Immature natural killer cell (primary cell): ENCODE data around the gene AEBP2. TPM values are rescaled to one million over a fixed set of nuclear protein-coding genes. Genes with fewer than 3 reads are reported as not detected.
A peak's percentile ranks its signal among the peaks of the same experiment; 100 is the strongest.
"Not testable (repeated sequence)": the region's sequence is repeated elsewhere in the genome, so short reads cannot be mapped to it uniquely, and the experiment has no call there.

ENCODE experiments used
- DNase-seq, 3 donors: peaks; one replicate each; pipeline ENCODE4 v3.0.0; 2022; ENCODE audit warnings: mixed read lengths in 1 of 3
- H3K27ac Mint-ChIP-seq, 6 donors: one replicate each; pipeline ENCODE4 v1.8.0; 2020; ENCODE audit warnings: mixed read lengths in 6 of 6, mild to moderate bottlenecking in 5 of 6, inconsistent platforms in 4 of 6, moderate library complexity in 3 of 6
- H3K27me3 Mint-ChIP-seq, 3 donors: one replicate each; pipeline ENCODE4 v1.8.0; 2020 to 2021; ENCODE audit warnings: low read depth in 3 of 3, mild to moderate bottlenecking in 3 of 3, mixed read lengths in 3 of 3, moderate library complexity in 3 of 3, inconsistent platforms in 1 of 3
- H3K36me3 Mint-ChIP-seq, 3 donors: one replicate each; pipeline ENCODE4 v1.8.0; 2020; ENCODE audit warnings: mixed read lengths in 3 of 3, inconsistent platforms in 2 of 3, mild to moderate bottlenecking in 2 of 3
- H3K4me1 Mint-ChIP-seq, 2 donors: one replicate each; pipeline ENCODE4 v1.8.0; 2020; ENCODE audit warnings: inconsistent platforms in 2 of 2, mild to moderate bottlenecking in 2 of 2, mixed read lengths in 2 of 2, moderate library complexity in 1 of 2
- H3K4me3 Mint-ChIP-seq, 5 donors: one replicate each; pipeline ENCODE4 v1.8.0; 2020; ENCODE audit warnings: mild to moderate bottlenecking in 5 of 5, mixed read lengths in 5 of 5, inconsistent platforms in 3 of 5, moderate library complexity in 3 of 5
- H3K9me3 Mint-ChIP-seq, 6 donors: one replicate each; pipeline ENCODE4 v1.8.0; 2020; ENCODE audit warnings: mild to moderate bottlenecking in 6 of 6, mixed read lengths in 6 of 6, inconsistent platforms in 4 of 6, moderate library complexity in 3 of 6
- polyA plus RNA-seq, 3 donors: library from polyadenylated mRNA; unstranded; fragments of 300-500 nt; fragmentation: Illumina TruSeq; gene quantifications; one replicate each; pipeline ENCODE4 v1.2.3, GENCODE V29; 2021

Gene AEBP2
- polyA plus RNA-seq, 3 donors from 2014 or later: 5.4 to 14.9 (median 11.8) TPM

DNA sequence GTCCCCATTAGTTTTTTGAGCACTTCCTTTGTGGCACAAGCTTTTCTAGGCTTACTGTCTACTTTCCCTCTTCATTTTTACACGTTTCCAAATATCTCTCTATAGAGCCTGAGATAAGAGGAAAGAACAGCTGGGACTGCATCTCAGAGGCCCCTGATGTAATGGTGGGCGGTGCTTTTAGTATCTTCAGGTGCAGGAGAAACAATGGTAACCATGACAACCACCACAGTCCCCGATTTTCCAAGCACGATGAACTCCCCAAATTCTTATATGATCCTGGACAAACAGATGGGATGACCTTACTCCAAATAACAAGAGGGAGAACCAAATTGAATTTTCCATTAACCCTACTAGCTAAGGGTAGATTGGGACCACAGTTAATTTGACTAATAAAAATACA is 103.3 kb downstream of the AEBP2 start:
- peaks cover 0 to 2% (median 0%) of the 10 kb centered on the region in 6 donors for H3K9me3 Mint-ChIP-seq
- no peak for DNase-seq
- peaks cover 5 to 20% of the 10 kb centered on the region in 2 donors for H3K4me1 Mint-ChIP-seq
- H3K27me3 Mint-ChIP-seq: no peaks in the 10 kb centered on the region
- no peak overlapping the region for H3K27ac Mint-ChIP-seq
- no peak overlapping the region for H3K4me3 Mint-ChIP-seq
- H3K36me3 Mint-ChIP-seq: peaks cover 7 to 26% (median 12%) of the 10 kb centered on the region in 3 donors

DNA sequence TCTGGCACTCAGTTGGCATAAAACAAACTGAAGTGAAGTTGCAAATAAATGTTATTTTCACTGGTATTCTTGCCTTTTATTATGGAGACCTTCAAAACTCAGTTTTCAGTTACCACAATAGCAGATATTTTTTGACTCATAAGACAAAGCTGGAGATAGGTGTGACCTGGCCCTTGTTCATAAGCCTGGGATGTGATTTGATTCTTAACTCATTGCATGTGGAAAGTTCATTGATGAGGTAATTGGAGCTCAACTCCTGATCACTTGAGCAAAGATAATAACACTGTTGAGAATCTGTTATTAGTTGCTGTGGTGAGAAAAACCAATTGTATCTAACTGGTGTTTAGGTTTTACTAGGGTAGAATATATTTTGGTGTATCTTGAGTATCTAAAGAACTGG is 105.1 kb downstream of the AEBP2 start:
- no peak overlapping the region for H3K27ac Mint-ChIP-seq
- no peak overlapping the region for H3K4me3 Mint-ChIP-seq
- peaks cover 0 to 2% (median 0%) of the 10 kb centered on the region in 6 donors for H3K9me3 Mint-ChIP-seq
- no peak for DNase-seq
- H3K27me3 Mint-ChIP-seq: no peaks in the 10 kb centered on the region
- H3K4me1 Mint-ChIP-seq: peaks cover 5 to 20% of the 10 kb centered on the region in 2 donors
- H3K36me3 Mint-ChIP-seq: peaks cover 7 to 26% (median 12%) of the 10 kb centered on the region in 3 donors

- DNase-seq: no peak
- Mint-ChIP-seq H3K4me1 (peaks cover 5 to 20% of the 10 kb centered on the region in 2 donors), H3K36me3 (peaks cover 7 to 26% (median 12%) of the 10 kb centered on the region in 3 donors), H3K27me3 (no peaks in the 10 kb centered on the region), H3K9me3 (peaks cover 0 to 2% (median 0%) of the 10 kb centered on the region in 6 donors), H3K4me3 (no peak overlapping the region), H3K27ac (no peak overlapping the region)
These were observed 106.0 kb downstream of the AEBP2 start for GRCh38 chr12:19545301-19545700.

DNA sequence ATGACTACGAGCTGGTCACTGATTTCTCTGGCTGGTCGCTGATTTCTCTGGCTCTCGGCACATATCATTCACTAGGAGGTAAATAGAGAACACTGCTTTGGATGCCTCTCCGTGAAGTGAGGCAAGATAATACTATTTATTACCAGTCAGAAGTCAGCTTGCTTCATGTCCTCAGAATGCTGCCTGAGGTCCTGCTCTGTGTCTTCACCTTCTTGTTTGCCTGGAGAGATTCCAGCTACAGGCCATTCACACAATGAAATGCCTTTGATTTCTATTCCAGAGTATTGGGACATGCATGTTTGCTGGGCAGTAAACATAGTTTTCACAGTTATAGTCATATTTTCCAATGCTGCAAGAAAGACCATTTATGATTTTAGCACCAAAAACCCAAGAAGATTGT is 106.7 kb downstream of the AEBP2 start:
- Mint-ChIP-seq H3K4me3 (no peak overlapping the region), H3K4me1 (peaks cover 5 to 20% of the 10 kb centered on the region in 2 donors), H3K27me3 (no peaks in the 10 kb centered on the region), H3K27ac (no peak overlapping the region), H3K36me3 (peaks cover 7 to 26% (median 12%) of the 10 kb centered on the region in 3 donors), H3K9me3 (peaks cover 0 to 2% (median 0%) of the 10 kb centered on the region in 6 donors)
- DNase-seq: no peak

DNA sequence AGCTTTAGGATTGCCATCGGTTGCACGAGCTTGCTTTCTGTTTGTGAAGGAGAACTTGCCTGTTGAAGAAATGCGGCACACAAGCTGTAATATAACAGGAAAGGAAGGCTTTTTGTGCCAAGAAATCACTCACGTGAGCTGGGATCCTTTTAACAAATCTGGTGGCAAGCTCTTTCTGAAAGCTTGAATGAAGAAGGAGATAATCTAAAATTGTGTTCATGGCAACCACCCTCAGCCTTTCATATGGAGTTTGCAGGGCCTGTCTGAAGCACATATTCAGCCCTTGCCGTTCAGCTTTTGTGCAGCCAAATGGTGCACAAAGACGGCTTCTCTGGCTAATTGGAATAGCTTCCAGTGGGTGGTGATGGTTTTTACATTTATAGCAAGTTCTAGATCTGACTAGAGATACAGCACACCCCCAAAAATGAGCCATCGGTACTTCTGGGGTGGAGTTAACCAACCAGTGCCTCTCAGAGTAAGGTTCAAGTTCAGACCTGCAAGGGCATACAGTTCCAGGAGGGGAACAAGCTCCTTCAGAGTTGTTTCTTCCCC is 107.4 kb downstream of the AEBP2 start:
- peaks cover 7 to 23% (median 12%) of the 10 kb centered on the region in 3 donors for H3K36me3 Mint-ChIP-seq
- DNase-seq: no peak
- H3K9me3 Mint-ChIP-seq: no peaks in the 10 kb centered on the region
- no peaks in the 10 kb centered on the region for H3K27me3 Mint-ChIP-seq
- H3K27ac Mint-ChIP-seq: no peak overlapping the region
- peaks cover 5 to 20% of the 10 kb centered on the region in 2 donors for H3K4me1 Mint-ChIP-seq
- H3K4me3 Mint-ChIP-seq: peak overlapping the region in 1 of 5 donors; percentile 49

- Mint-ChIP-seq H3K4me3 (no peak overlapping the region), H3K27me3 (no peaks in the 10 kb centered on the region), H3K27ac (no peak overlapping the region), H3K36me3 (peaks cover 4 to 21% (median 12%) of the 10 kb centered on the region in 3 donors), H3K4me1 (peaks cover 6 to 23% of the 10 kb centered on the region in 2 donors), H3K9me3 (no peaks in the 10 kb centered on the region)
- no peak for DNase-seq
These were observed 108.0 kb downstream of the AEBP2 start for GRCh38 chr12:19547271-19547671.

GRCh38 chr12:19548834-19549233 is 109.5 kb downstream of the AEBP2 start:
- Mint-ChIP-seq H3K9me3 (no peaks in the 10 kb centered on the region), H3K27ac (no peak overlapping the region), H3K27me3 (no peaks in the 10 kb centered on the region), H3K4me1 (peaks cover 6 to 34% of the 10 kb centered on the region in 2 donors), H3K4me3 (no peak overlapping the region), H3K36me3 (peaks cover 8 to 15% (median 11%) of the 10 kb centered on the region in 3 donors)
- DNase-seq: no peak

GRCh38 chr12:19550626-19551025 is 111.3 kb downstream of the AEBP2 start:
- no peak for DNase-seq

GRCh38 chr12:19552441-19553097 is 113.3 kb downstream of the AEBP2 start:
- DNase-seq, H3K9me3 Mint-ChIP-seq, H3K27ac Mint-ChIP-seq, H3K27me3 Mint-ChIP-seq: not testable (repeated sequence)
- Mint-ChIP-seq H3K4me3 (peak overlapping the region in 1 of 5 donors; percentile 8), H3K36me3 (peaks cover 7 to 26% (median 8%) of the 10 kb centered on the region in 3 donors), H3K4me1 (peaks cover 1 to 19% of the 10 kb centered on the region in 2 donors)

More at GRCh38 chr12:19550626-19551025, 111.3 kb downstream of the AEBP2 start:
- Mint-ChIP-seq H3K36me3 (peaks cover 4 to 12% (median 11%) of the 10 kb centered on the region in 3 donors), H3K9me3 (no peaks in the 10 kb centered on the region), H3K4me3 (no peak overlapping the region), H3K27ac (no peak overlapping the region), H3K27me3 (no peaks in the 10 kb centered on the region), H3K4me1 (peaks cover 6 to 38% of the 10 kb centered on the region in 2 donors)

DNA sequence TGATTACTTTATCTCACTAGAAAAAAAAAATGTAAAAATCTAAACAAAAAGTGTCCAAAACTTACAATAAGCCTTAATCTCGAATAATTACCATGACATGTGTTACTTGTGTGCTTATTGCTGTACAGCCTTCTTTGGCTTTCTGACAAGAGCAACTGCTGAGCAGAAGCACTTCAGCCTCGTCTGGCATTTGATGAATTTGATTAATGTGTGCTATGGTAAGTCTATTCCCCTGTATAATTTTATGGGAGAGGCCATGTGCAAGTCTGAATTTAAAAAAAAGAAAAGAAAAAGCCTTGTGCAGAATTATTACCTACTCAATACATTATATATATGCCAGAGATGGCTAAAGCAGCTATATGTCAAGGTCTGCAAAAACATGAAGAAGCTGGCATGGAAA is 113.9 kb downstream of the AEBP2 start:
- peaks cover 0 to 2% (median 0%) of the 10 kb centered on the region in 3 donors for H3K27me3 Mint-ChIP-seq
- peaks cover 1 to 19% of the 10 kb centered on the region in 2 donors for H3K4me1 Mint-ChIP-seq
- no peak overlapping the region for H3K27ac Mint-ChIP-seq
- H3K36me3 Mint-ChIP-seq: peaks cover 13 to 31% (median 13%) of the 10 kb centered on the region in 3 donors
- H3K9me3 Mint-ChIP-seq: no peaks in the 10 kb centered on the region
- DNase-seq: no peak
- H3K4me3 Mint-ChIP-seq: no peak overlapping the region

GRCh38 chr12:19561411-19561961 is 122.2 kb downstream of the AEBP2 start:
- H3K27me3 Mint-ChIP-seq: no peaks in the 10 kb centered on the region
- peaks cover 17 to 34% of the 10 kb centered on the region in 2 donors for H3K4me1 Mint-ChIP-seq
- peak overlapping the region; percentile 1 to 77 (median 28) for H3K27ac Mint-ChIP-seq
- H3K36me3 Mint-ChIP-seq: peaks cover 17 to 49% (median 24%) of the 10 kb centered on the region in 3 donors
- DNase-seq: no peak
- H3K9me3 Mint-ChIP-seq: no peaks in the 10 kb centered on the region
- peak overlapping the region in 1 of 5 donors; percentile 11 for H3K4me3 Mint-ChIP-seq
